Vagina (tissue), 2 donors: ENCODE data around the gene HAUS8.

Experiments
- CTCF ChIP-seq, 3 experiments: fragments of 450-650 bp in 2 of 3; fragments of 200-600 bp in 1 of 3; sonication (generic) in 1 of 3; IDR thresholded peaks; one replicate each; pipeline ENCODE4 v1.5.1; 2017 to 2019; ENCODE audit warnings: antibody characterized with exemption in 3 of 3, mild to moderate bottlenecking in 2 of 3, moderate library complexity in 2 of 3
- POLR2AphosphoS5 ChIP-seq, 2 donors: sonication (generic); formaldehyde crosslinking; IDR thresholded peaks; one replicate each; pipeline ENCODE4 v1.9.0; 2017; ENCODE audit warnings: antibody characterized with exemption in 2 of 2, mild to moderate bottlenecking in 2 of 2, low read depth in 1 of 2; ENCODE audit not compliant: insufficient read depth in 1 of 2

GRCh38 chr19:17070912-17071311, 4.3 kb downstream of the HAUS8 start:
- TF ChIP-seq CTCF (IDR thresholded peaks at IDR 0.05) (no peak), POLR2AphosphoS5 (IDR thresholded peaks at IDR 0.05; ENCODE audit: insufficient read depth in 1 of 2, low read depth in 1 of 2) (no peak)
